Measurements from ENCODE around the gene DISC1. TPM values are rescaled to one million over a fixed set of nuclear protein-coding genes. Genes with fewer than 3 reads are reported as not detected.

DISC1 gene
- total RNA-seq, 2 experiments from 2014 or later, result 19.8 to 20.0 TPM

DNA sequence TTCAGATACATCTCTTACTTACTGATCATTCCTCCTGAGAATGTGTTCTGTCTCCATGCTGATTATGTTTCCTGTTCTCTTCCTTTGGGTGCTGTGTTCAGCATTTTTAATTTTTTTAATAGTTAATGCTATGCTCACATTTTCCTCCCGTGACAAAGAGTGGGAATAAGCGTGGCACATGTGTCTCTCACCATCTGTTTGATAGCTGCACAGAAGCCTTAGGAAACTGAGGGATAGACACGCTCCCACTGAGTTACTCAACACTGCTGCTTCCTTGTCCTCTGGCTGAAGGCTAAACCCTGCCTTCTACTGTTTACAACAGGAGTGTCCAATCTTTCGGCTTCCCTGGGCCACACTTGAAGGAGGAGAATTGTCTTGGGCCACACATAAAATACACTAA, 264.2 kb downstream of the DISC1 start:
- CTCF ChIA-PET, result no interaction called here
- H3K4me1 ChIP-seq (ENCODE audit: insufficient read depth, low read length), result no peaks in the 10 kb centered on the region

DNA sequence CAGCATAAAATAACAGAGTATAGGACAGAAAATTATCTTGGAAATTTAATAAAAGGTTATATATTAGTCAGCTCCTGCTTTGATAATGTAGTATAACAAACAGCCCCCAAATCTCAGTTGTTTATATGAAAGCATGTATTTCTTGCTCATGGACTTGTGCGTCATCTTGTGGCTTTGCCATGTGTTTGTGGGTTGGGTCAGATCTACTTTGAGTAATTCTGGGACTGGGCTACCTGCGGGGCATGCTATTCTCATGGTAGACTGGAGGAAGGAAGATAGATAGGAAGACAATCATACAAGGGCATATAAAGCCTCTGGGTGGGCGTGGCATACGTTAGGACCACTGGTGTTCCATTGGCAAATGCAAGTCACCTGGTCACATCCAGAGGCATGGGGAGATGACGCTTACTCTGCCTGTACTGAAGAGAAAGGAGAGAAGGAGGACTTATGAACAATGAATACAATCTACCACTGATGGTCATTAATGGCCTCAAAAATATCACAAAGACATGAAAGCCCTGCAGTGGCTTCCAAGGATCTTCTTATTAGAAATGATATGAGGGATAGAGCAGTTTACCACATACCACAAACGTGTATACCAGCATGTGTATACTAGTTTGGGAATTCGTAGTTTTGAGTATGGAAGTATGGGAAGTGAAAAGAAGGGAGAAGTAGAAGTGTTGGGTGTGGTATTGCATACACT, 267.0 kb downstream of the DISC1 start:
- no peaks in the 10 kb centered on the region for H3K36me3 ChIP-seq (ENCODE audit: insufficient read depth, low read length)
- Mint-ChIP-seq H3K4me1 (ENCODE audit: low read depth) (peaks cover 23% of the 10 kb centered on the region), H3K27me3 (no peaks in the 10 kb centered on the region), H3K4me3 (no peak overlapping the region), H3K9me3 (no peaks in the 10 kb centered on the region), H3K36me3 (ENCODE audit: low read depth) (peaks cover 19% of the 10 kb centered on the region), H3K27ac (no peak overlapping the region)
- H3K4me3 ChIP-seq (ENCODE audit: low read length), result no peak overlapping the region
- no peaks in the 10 kb centered on the region for H3K4me1 ChIP-seq (ENCODE audit: insufficient read depth, low read length)
- no peak for DNase-seq
- no peak overlapping the region for H3K27ac ChIP-seq (ENCODE audit: low read depth in 1 of 2, low read length in 2 of 2)
- TF ChIP-seq, protein P1, sequence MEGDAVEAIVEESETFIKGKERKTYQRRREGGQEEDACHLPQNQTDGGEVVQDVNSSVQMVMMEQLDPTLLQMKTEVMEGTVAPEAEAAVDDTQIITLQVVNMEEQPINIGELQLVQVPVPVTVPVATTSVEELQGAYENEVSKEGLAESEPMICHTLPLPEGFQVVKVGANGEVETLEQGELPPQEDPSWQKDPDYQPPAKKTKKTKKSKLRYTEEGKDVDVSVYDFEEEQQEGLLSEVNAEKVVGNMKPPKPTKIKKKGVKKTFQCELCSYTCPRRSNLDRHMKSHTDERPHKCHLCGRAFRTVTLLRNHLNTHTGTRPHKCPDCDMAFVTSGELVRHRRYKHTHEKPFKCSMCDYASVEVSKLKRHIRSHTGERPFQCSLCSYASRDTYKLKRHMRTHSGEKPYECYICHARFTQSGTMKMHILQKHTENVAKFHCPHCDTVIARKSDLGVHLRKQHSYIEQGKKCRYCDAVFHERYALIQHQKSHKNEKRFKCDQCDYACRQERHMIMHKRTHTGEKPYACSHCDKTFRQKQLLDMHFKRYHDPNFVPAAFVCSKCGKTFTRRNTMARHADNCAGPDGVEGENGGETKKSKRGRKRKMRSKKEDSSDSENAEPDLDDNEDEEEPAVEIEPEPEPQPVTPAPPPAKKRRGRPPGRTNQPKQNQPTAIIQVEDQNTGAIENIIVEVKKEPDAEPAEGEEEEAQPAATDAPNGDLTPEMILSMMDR (IDR thresholded peaks at IDR 0.05), result no peak
- POLR2A ChIA-PET, result no interaction called here
- intact Hi-C loops (cut with DNase I, micrococcal nuclease), result loop anchor here in 1 of 2 experiments (2.0 kb wide), 1 partner anchor 21 kb away; no protein-coding TSS in a partner anchor
- CTCF ChIA-PET, result no interaction called here
- H3K9me3 ChIP-seq (ENCODE audit: control insufficient read depth in 1 of 2, insufficient read depth in 1 of 2, low read length in 2 of 2), result no peaks in the 10 kb centered on the region
- no peak for ATAC-seq (ENCODE audit: poor library complexity)
- H3K27me3 ChIP-seq (ENCODE audit: control insufficient read depth in 1 of 2, insufficient read depth in 2 of 2, low read length in 2 of 2), result no peaks in the 10 kb centered on the region

More for the DNA sequence above, 264.2 kb downstream of the DISC1 start:
- no peak overlapping the region for H3K27ac Mint-ChIP-seq
- TF ChIP-seq, protein P1 (IDR thresholded peaks at IDR 0.05), result no peak
- H3K27me3 Mint-ChIP-seq, result no peaks in the 10 kb centered on the region
- Histone ChIP-seq H3K36me3 (ENCODE audit: insufficient read depth, low read length) (no peaks in the 10 kb centered on the region), H3K9me3 (ENCODE audit: control insufficient read depth in 1 of 2, insufficient read depth in 1 of 2, low read length in 2 of 2) (no peaks in the 10 kb centered on the region), H3K27ac (ENCODE audit: low read depth in 1 of 2, low read length in 2 of 2) (no peak overlapping the region), H3K4me3 (ENCODE audit: low read length) (no peak overlapping the region), H3K27me3 (ENCODE audit: control insufficient read depth in 1 of 2, insufficient read depth in 2 of 2, low read length in 2 of 2) (no peaks in the 10 kb centered on the region)
- peaks cover 7% of the 10 kb centered on the region for H3K4me1 Mint-ChIP-seq (ENCODE audit: low read depth)
- peaks cover 2% of the 10 kb centered on the region for H3K9me3 Mint-ChIP-seq
- ATAC-seq (ENCODE audit: poor library complexity) (no peak), DNase-seq (no peak)
- H3K36me3 Mint-ChIP-seq (ENCODE audit: low read depth), result peaks cover 5% of the 10 kb centered on the region
- no peak overlapping the region for H3K4me3 Mint-ChIP-seq
- POLR2A ChIA-PET, result no interaction called here
- intact Hi-C loops (cut with DNase I, micrococcal nuclease), result no loop called here

DNA sequence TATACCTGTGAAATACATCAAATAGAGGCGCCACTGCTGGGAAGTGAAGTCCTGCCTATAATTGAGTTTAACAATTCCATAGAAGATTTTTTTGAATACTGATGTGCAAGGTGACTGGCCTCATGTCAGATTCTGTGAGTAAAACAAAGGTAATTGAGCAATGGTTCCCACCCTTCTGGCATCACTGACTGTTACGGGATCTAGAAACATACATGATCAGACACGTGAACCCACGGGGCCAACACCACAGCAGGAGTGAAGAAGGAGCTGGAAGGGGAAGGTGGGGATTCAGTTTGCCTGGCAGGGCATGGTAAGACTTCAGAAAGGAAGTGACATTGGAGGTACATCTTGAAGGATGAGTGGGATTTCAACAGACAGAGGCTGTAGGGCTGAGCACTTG, 270.2 kb downstream of the DISC1 start:
- no peak overlapping the region for H3K4me3 Mint-ChIP-seq
- DNase-seq (no peak), ATAC-seq (ENCODE audit: poor library complexity) (no peak)
- peaks cover 18% of the 10 kb centered on the region for H3K36me3 Mint-ChIP-seq (ENCODE audit: low read depth)
- TF ChIP-seq, protein P1 (IDR thresholded peaks at IDR 0.05), result no peak
- CTCF ChIA-PET, result no interaction called here
- H3K27ac Mint-ChIP-seq, result no peak overlapping the region
- H3K36me3 ChIP-seq (ENCODE audit: insufficient read depth, low read length), result no peaks in the 10 kb centered on the region
- POLR2A ChIA-PET, result no interaction called here
- H3K27ac ChIP-seq (ENCODE audit: low read depth in 1 of 2, low read length in 2 of 2), result no peak overlapping the region
- no peaks in the 10 kb centered on the region for H3K9me3 ChIP-seq (ENCODE audit: control insufficient read depth in 1 of 2, insufficient read depth in 1 of 2, low read length in 2 of 2)
- no peaks in the 10 kb centered on the region for H3K27me3 Mint-ChIP-seq
- H3K27me3 ChIP-seq (ENCODE audit: control insufficient read depth in 1 of 2, insufficient read depth in 2 of 2, low read length in 2 of 2), result no peaks in the 10 kb centered on the region
- no peak overlapping the region for H3K4me3 ChIP-seq (ENCODE audit: low read length)
- H3K4me1 Mint-ChIP-seq (ENCODE audit: low read depth), result peaks cover 33% of the 10 kb centered on the region
- intact Hi-C loops (cut with DNase I, micrococcal nuclease), result no loop called here
- no peaks in the 10 kb centered on the region for H3K9me3 Mint-ChIP-seq
- H3K4me1 ChIP-seq (ENCODE audit: insufficient read depth, low read length), result no peaks in the 10 kb centered on the region

All from CD4-positive, alpha-beta T cell (primary cell).